GM10847 (cell line): ENCODE results near the gene PREB.

Experiments used
- POLR2A ChIP-seq: IDR thresholded peaks from 2 replicates; pipeline ENCODE4 v1.6.1; 2011; ENCODE audit not compliant: insufficient read length; ENCODE audit errors: extremely low read depth

The PREB gene

GRCh38 chr2:27083410-27084296 is 50.8 kb downstream of the PREB start:
- no peak for TF ChIP-seq POLR2A

GRCh38 chr2:27082773-27083409 is 51.5 kb downstream of the PREB start:
- no peak for TF ChIP-seq POLR2A

- TF ChIP-seq POLR2A: no peak
Observed at GRCh38 chr2:27081984-27082772, 52.3 kb downstream of the PREB start.
